HepG2 (cell line): ENCODE data around the gene FXYD4. TPM values are rescaled to one million over a fixed set of nuclear protein-coding genes. Genes with fewer than 3 reads are reported as not detected.

Experiments used
- AGO2 ChIP-seq: fragments of 200-400 bp; formaldehyde crosslinking; optimal IDR thresholded peaks from 2 replicates; pipeline ENCODE3; 2017; ENCODE audit warnings: mild to moderate bottlenecking, low read depth, low read length, moderate library complexity
- CREB1 ChIP-seq, 2 experiments: fragments of 450-650 bp in 1 of 2; IDR thresholded peaks; 2 replicates each; pipeline ENCODE4 v1.6.1; 2016 to 2017; ENCODE audit warnings: control low read depth in 1 of 2, mild to moderate bottlenecking in 1 of 2, missing compliant biosample characterization in 1 of 2, missing genetic modification characterization in 1 of 2
- FOSL2 ChIP-seq: sonication (generic); formaldehyde crosslinking; IDR thresholded peaks from 2 replicates; pipeline ENCODE4 v1.4.0; 2020; ENCODE audit warnings: missing genetic modification reagents
- HDAC1 ChIP-seq: sonication (generic); formaldehyde crosslinking; IDR thresholded peaks from 2 replicates; pipeline ENCODE4 v1.5.1; 2020; ENCODE audit warnings: mild to moderate bottlenecking, missing genetic modification reagents
- HDAC2 ChIP-seq: sonication (generic); formaldehyde crosslinking; IDR thresholded peaks from 2 replicates; pipeline ENCODE4 v1.4.0; 2020; ENCODE audit warnings: missing genetic modification reagents
- HNF4G ChIP-seq, 2 experiments: sonication (generic) in 1 of 2; formaldehyde crosslinking in 1 of 2; IDR thresholded peaks; 2 replicates each; pipeline versions ENCODE4 v1.4.0 to v1.6.1; 2011 to 2020; ENCODE audit warnings: borderline replicate concordance in 2 of 2, low read depth in 2 of 2, mild to moderate bottlenecking in 2 of 2, low read length in 1 of 2, missing genetic modification reagents in 1 of 2, moderate library complexity in 1 of 2
- MED1 ChIP-seq: sonication (generic); formaldehyde crosslinking; IDR thresholded peaks from 2 replicates; pipeline ENCODE4 v1.4.0; 2020; ENCODE audit warnings: missing genetic modification reagents
- PPARG ChIP-seq: conservative IDR thresholded peaks from 2 replicates; pipeline ENCODE4 v1.6.1; 2016; ENCODE audit warnings: missing biosample characterization, missing genetic modification reagents
- RBAK ChIP-seq: sonication (generic); formaldehyde crosslinking; IDR thresholded peaks from 2 replicates; pipeline ENCODE4 v1.5.1; 2020; ENCODE audit warnings: mild to moderate bottlenecking, missing genetic modification reagents
- RELA ChIP-seq: sonication (generic); formaldehyde crosslinking; IDR thresholded peaks from 2 replicates; pipeline ENCODE4 v1.4.0; 2020; ENCODE audit warnings: missing genetic modification reagents
- RXRA ChIP-seq: sonication (generic); formaldehyde crosslinking; IDR thresholded peaks from 2 replicates; pipeline ENCODE4 v1.5.1; 2020; ENCODE audit warnings: missing genetic modification reagents
- SAFB2 ChIP-seq: sonication (generic); formaldehyde crosslinking; IDR thresholded peaks from 2 replicates; pipeline ENCODE4 v1.5.1; 2020; ENCODE audit warnings: missing genetic modification reagents, low read depth, mild to moderate bottlenecking, borderline replicate concordance
- SOX6 ChIP-seq, 2 experiments: fragments of 450-650 bp in 1 of 2; sonication (generic) in 1 of 2; formaldehyde crosslinking in 1 of 2; IDR thresholded peaks; 2 replicates each; pipeline versions ENCODE4 v1.4.0 to v1.6.1; 2017 to 2020; ENCODE audit warnings: antibody characterized with exemption in 1 of 2, mild to moderate bottlenecking in 1 of 2, missing genetic modification reagents in 1 of 2
- SUZ12 ChIP-seq: fragments of 150-350 bp; IDR thresholded peaks from 2 replicates; pipeline ENCODE4 v1.6.1; 2014; ENCODE audit warnings: low read depth, low read length
- TEAD2 ChIP-seq: sonication (generic); formaldehyde crosslinking; IDR thresholded peaks from 2 replicates; pipeline ENCODE4 v1.9.0; 2021; ENCODE audit warnings: missing genetic modification reagents
- ZBTB38 ChIP-seq: sonication (generic); formaldehyde crosslinking; IDR thresholded peaks from 2 replicates; pipeline ENCODE4 v1.5.1; 2020; ENCODE audit warnings: mild to moderate bottlenecking, missing genetic modification reagents
- ZMYM4 ChIP-seq: sonication (generic); formaldehyde crosslinking; IDR thresholded peaks from 2 replicates; pipeline ENCODE4 v1.8.1; 2023; ENCODE audit warnings: mild to moderate bottlenecking, missing genetic modification reagents
- ZNF20 ChIP-seq: sonication (generic); formaldehyde crosslinking; IDR thresholded peaks from 2 replicates; pipeline ENCODE4 v1.4.0; 2020; ENCODE audit warnings: mild to moderate bottlenecking, moderate library complexity, missing genetic modification reagents
- ZNF225 ChIP-seq: sonication (generic); formaldehyde crosslinking; IDR thresholded peaks from 2 replicates; pipeline ENCODE4 v1.4.0; 2020; ENCODE audit warnings: mild to moderate bottlenecking, missing genetic modification reagents
- ZNF572 ChIP-seq: sonication (generic); formaldehyde crosslinking; IDR thresholded peaks from 2 replicates; pipeline ENCODE4 v1.5.1; 2020; ENCODE audit warnings: mild to moderate bottlenecking, missing genetic modification reagents
- ZNF580 ChIP-seq: IDR thresholded peaks from 2 replicates; pipeline ENCODE4 v1.6.1; 2016; ENCODE audit warnings: low read depth, borderline replicate concordance
- ZNF644 ChIP-seq: IDR thresholded peaks from 2 replicates; pipeline ENCODE4 v1.6.1; 2016; ENCODE audit warnings: low read depth
- ZNF781 ChIP-seq: sonication (generic); formaldehyde crosslinking; IDR thresholded peaks from 2 replicates; pipeline ENCODE4 v1.5.1; 2020; ENCODE audit warnings: borderline replicate concordance, mild to moderate bottlenecking, missing genetic modification reagents; ENCODE audit errors: not compliant biosample characterization
- ZZZ3 ChIP-seq: sonication (generic); formaldehyde crosslinking; IDR thresholded peaks from 2 replicates; pipeline ENCODE4 v1.4.0; 2020; ENCODE audit warnings: missing genetic modification reagents, mild to moderate bottlenecking, borderline replicate concordance
- polyA plus RNA-seq, 8 experiments: library from polyadenylated mRNA; depleted of rRNA in 3 of 8; stranded (reverse) in 7 of 8; unstranded in 1 of 8; fragments of >200 nt; fragmentation: Illumina TruSeq in 4 of 8; extraction: Trizol in 4 of 8; gene quantifications; 2 replicates each; pipeline versions ENCODE4 v1.2.1 to v1.2.3, GENCODE V29; 2011 to 2016; ENCODE audit warnings: low read depth in 4 of 8, missing spikeins in 1 of 8, mixed read lengths in 1 of 8; ENCODE audit not compliant: insufficient read depth in 1 of 8
- total RNA-seq, 5 experiments: library from RNA; depleted of rRNA; stranded (reverse); fragments of >200 nt; fragmentation: Illumina TruSeq; extraction: Trizol; gene quantifications; 2 replicates each; pipeline ENCODE4 v1.2.3, GENCODE V29; 2016; ENCODE audit warnings: low read depth in 1 of 5
- TF ChIP-seq, protein P1 (sequence below): sonication (generic); formaldehyde crosslinking; IDR thresholded peaks from 2 replicates; pipeline ENCODE4 v1.4.0; 2020; ENCODE audit warnings: missing genetic modification reagents
- TF ChIP-seq, protein P2 (sequence below): sonication (generic); formaldehyde crosslinking; IDR thresholded peaks from 2 replicates; pipeline ENCODE4 v1.5.0; 2020; ENCODE audit warnings: mild to moderate bottlenecking, missing genetic modification reagents, borderline replicate concordance

Gene FXYD4
- total and polyA plus RNA-seq, 2 of the 13 experiments (the other 11 are each of a cell fraction or from before 2014, with no cell fraction given) = not detected

- TF ChIP-seq, protein P1, sequence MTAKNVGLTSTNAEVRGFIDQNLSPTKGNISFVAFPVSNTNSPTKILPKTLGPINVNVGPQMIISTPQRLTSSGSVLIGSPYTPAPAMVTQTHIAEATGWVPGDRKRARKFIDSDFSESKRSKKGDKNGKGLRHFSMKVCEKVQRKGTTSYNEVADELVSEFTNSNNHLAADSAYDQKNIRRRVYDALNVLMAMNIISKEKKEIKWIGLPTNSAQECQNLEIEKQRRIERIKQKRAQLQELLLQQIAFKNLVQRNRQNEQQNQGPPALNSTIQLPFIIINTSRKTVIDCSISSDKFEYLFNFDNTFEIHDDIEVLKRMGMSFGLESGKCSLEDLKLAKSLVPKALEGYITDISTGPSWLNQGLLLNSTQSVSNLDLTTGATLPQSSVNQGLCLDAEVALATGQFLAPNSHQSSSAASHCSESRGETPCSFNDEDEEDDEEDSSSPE (CRISPR knock-in tag) = peak; percentile 39; the same call in 1 of the 2 replicates
- TF ChIP-seq ZNF644 (CRISPR knock-in tag) (peak; percentile 70; the same call in 1 of the 2 replicates), SOX6 (IDR thresholded peaks at IDR 0.05) (no peak), SOX6 (CRISPR knock-in tag; IDR thresholded peaks at IDR 0.05) (peak; percentile 84), RELA (no peak), ZZZ3 (CRISPR knock-in tag) (no peak), ZNF225 (CRISPR knock-in tag) (no peak), TEAD2 (CRISPR knock-in tag) (no peak), ZNF572 (no peak), SUZ12 (no peak), ZNF580 (CRISPR knock-in tag) (peak; percentile 53; the same call in 1 of the 2 replicates), ZMYM4 (CRISPR knock-in tag) (peak; percentile 66; the same call in 1 of the 2 replicates), RBAK (CRISPR knock-in tag) (no peak), HNF4G (IDR thresholded peaks at IDR 0.05; ENCODE audit: borderline replicate concordance, low read depth, low read length) (peak; percentile 59; the same call in 1 of the 2 replicates), HNF4G (CRISPR knock-in tag; IDR thresholded peaks at IDR 0.05; ENCODE audit: borderline replicate concordance, low read depth) (no peak), MED1 (peak; percentile 65; the same call in 1 of the 2 replicates), AGO2 (peak; percentile 14), HDAC2 (CRISPR knock-in tag) (peak; percentile 65; the same call in 1 of the 2 replicates), FOSL2 (CRISPR knock-in tag) (peak; percentile 64; the same call in 1 of the 2 replicates), CREB1 (IDR thresholded peaks at IDR 0.05) (no peak), CREB1 (CRISPR knock-in tag; IDR thresholded peaks at IDR 0.05) (0 out of 2 replicates have a peak, but pooled peaks have one; percentile 36), ZNF20 (CRISPR knock-in tag) (no peak), RXRA (CRISPR knock-in tag) (peak; percentile 48; the same call in 1 of the 2 replicates), PPARG (CRISPR knock-in tag) (peak; percentile 44; the same call in 1 of the 2 replicates), HDAC1 (peak; percentile 65), ZNF781 (CRISPR knock-in tag) (no peak), ZBTB38 (CRISPR knock-in tag) (no peak), SAFB2 (no peak)
- TF ChIP-seq, protein P2, sequence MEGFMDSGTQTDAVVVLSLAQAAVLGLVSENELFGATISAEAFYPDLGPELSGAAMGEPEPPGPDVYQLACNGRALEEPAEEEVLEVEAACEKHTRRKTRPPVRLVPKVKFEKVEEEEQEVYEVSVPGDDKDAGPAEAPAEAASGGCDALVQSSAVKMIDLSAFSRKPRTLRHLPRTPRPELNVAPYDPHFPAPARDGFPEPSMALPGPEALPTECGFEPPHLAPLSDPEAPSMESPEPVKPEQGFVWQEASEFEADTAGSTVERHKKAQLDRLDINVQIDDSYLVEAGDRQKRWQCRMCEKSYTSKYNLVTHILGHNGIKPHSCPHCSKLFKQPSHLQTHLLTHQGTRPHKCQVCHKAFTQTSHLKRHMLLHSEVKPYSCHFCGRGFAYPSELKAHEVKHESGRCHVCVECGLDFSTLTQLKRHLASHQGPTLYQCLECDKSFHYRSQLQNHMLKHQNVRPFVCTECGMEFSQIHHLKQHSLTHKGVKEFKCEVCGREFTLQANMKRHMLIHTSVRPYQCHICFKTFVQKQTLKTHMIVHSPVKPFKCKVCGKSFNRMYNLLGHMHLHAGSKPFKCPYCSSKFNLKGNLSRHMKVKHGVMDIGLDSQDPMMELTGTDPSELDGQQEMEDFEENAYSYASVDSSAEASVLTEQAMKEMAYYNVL (CRISPR knock-in tag) = 0 out of 2 replicates have a peak, but pooled peaks have one; percentile 28
Measured at GRCh38 chr10:43399320-43400310, 28.2 kb downstream of the FXYD4 start (continued).
